ENCODE data around the gene DTX1.
"Not testable (repeated sequence)": the region's sequence is repeated elsewhere in the genome, so short reads cannot be mapped to it uniquely, and the experiment has no call there.

The DTX1 gene

GRCh38 chr12:113115455-113116126 is 59.1 kb downstream of the DTX1 start:
- ATAC-seq (no peak), DNase-seq (no peak)

GRCh38 chr12:113116875-113117274 is 60.3 kb downstream of the DTX1 start:
- ATAC-seq (no peak), DNase-seq (no peak)

GRCh38 chr12:113117684-113118083 is 61.2 kb downstream of the DTX1 start:
- DNase-seq, ATAC-seq: not testable (repeated sequence)

GRCh38 chr12:113118142-113118541 is 61.6 kb downstream of the DTX1 start:
- DNase-seq (no peak), ATAC-seq (no peak)

- no peak for DNase-seq
- ATAC-seq = no peak
Measured at GRCh38 chr12:113119980-113120669, 63.6 kb downstream of the DTX1 start.

- ATAC-seq (no peak), DNase-seq (no peak)
Measured at GRCh38 chr12:113120670-113121370, 64.3 kb downstream of the DTX1 start.

GRCh38 chr12:113127791-113128199 is 71.3 kb downstream of the DTX1 start:
- DNase-seq (no peak), ATAC-seq (no peak)

- DNase-seq = no peak
- ATAC-seq = no peak
Measured at GRCh38 chr12:113128802-113129663, 72.5 kb downstream of the DTX1 start.

GRCh38 chr12:113129664-113130456 is 73.3 kb downstream of the DTX1 start:
- ATAC-seq (no peak), DNase-seq (no peak)

- DNase-seq (no peak), ATAC-seq (peak; percentile 17)
Measured at GRCh38 chr12:113130457-113131135, 74.1 kb downstream of the DTX1 start.

- no peak for DNase-seq
- no peak for ATAC-seq
Measured at GRCh38 chr12:113131556-113131955, 75.0 kb downstream of the DTX1 start.

- ATAC-seq (no peak), DNase-seq (no peak)
Measured at GRCh38 chr12:113133036-113133435, 76.5 kb downstream of the DTX1 start.

GRCh38 chr12:113133666-113134065 is 77.1 kb downstream of the DTX1 start:
- DNase-seq = no peak
- ATAC-seq = no peak

- no peak for DNase-seq
- no peak for ATAC-seq
Measured at GRCh38 chr12:113134071-113134470, 77.5 kb downstream of the DTX1 start.

- ATAC-seq = no peak
- DNase-seq = no peak
Measured at GRCh38 chr12:113134521-113134951, 78.0 kb downstream of the DTX1 start.

GRCh38 chr12:113135178-113136127 is 78.9 kb downstream of the DTX1 start, which contains the start of gene RASAL1:
Gene RASAL1, minus strand, starts transcription at chr12:113135761. Its CDS starts 299 bp downstream, at chr12:113135462.
- ATAC-seq = peak; percentile 88

GRCh38 chr12:113136128-113136989 is 79.8 kb downstream of the DTX1 start:
- peak; percentile 72 for ATAC-seq

More at GRCh38 chr12:113135178-113136127, 78.9 kb downstream of the DTX1 start, which contains the start of gene RASAL1:
- peak; percentile 94 for DNase-seq

GRCh38 chr12:113136990-113137511 is 80.5 kb downstream of the DTX1 start:
- ATAC-seq = no peak

More at GRCh38 chr12:113136128-113136989, 79.8 kb downstream of the DTX1 start:
- DNase-seq = peak; percentile 81

More at GRCh38 chr12:113136990-113137511, 80.5 kb downstream of the DTX1 start:
- no peak for DNase-seq

Measured in stimulated activated naive CD8-positive, alpha-beta T cell treated with anti-CD3 and anti-CD28 coated beads, Interleukin-15, Interleukin-2, amounts not matched to agents 100 U/mL and 50 U/mL, for 24 hours (primary cell).